T-cell (primary cell): ENCODE measurements around the gene CEACAM19. TPM values are rescaled to one million over a fixed set of nuclear protein-coding genes. Genes with fewer than 3 reads are reported as not detected.
"Not testable (repeated sequence)": the region's sequence is repeated elsewhere in the genome, so short reads cannot be mapped to it uniquely, and the experiment has no call there.

Experiments used
- ATAC-seq, 4 experiments: fragments of 200-7000 bp in 3 of 4; fragments of 150-1000 bp in 1 of 4; cut with Tn5 transposase; replicated peaks in 1 of 4; 1 replicate in 3 of 4; 2 replicates in 1 of 4; pipeline ENCODE4 v1.10.0; 2021; ENCODE audit warnings: moderate library complexity in 3 of 4, mild to moderate bottlenecking in 2 of 4, moderate number of reproducible peaks in 1 of 4
- CTCF ChIA-PET, 2 donors: fragments of 300-600 bp; sonication (Branson Sonifier 250); formaldehyde crosslinking; loops; one replicate each; lab custom pipeline; 2022; ENCODE audit warnings: antibody characterized with exemption in 2 of 2; lab: Charles Lee
- POLR2A ChIA-PET, 2 donors: fragments of 300-600 bp; sonication (Branson Sonifier 250); formaldehyde crosslinking; loops; one replicate each; lab custom pipeline; 2022; ENCODE audit warnings: antibody characterized with exemption in 2 of 2; lab: Charles Lee
- DNase-seq, 35 experiments: peaks; one replicate each; pipeline versions ENCODE4 v3.0.0 to v3.0.0-alpha.2; 2013 to 2023
- H3K27ac ChIP-seq: one replicate; pipeline ENCODE4 v1.5.1; 2013; ENCODE audit warnings: low read length
- H3K27me3 ChIP-seq, 2 experiments: replicated peaks in 1 of 2; 1 replicate in 1 of 2; 2 replicates in 1 of 2; pipeline versions ENCODE4 v1.6.1 to v1.7.0; 2013; ENCODE audit warnings: low read length in 1 of 2, mixed read lengths in 1 of 2; ENCODE audit not compliant: control insufficient read depth in 2 of 2, insufficient read depth in 2 of 2; ENCODE audit errors: extremely low read depth in 1 of 2
- H3K36me3 ChIP-seq, 2 donors: 1 replicate in 1 of 2; 2 replicates in 1 of 2; pipeline versions ENCODE4 v1.6.1 to v1.7.0; 2013; ENCODE audit warnings: low read length in 1 of 2; ENCODE audit not compliant: control insufficient read depth in 2 of 2, insufficient read depth in 1 of 2; ENCODE audit errors: extremely low read depth in 1 of 2
- H3K4me1 ChIP-seq, 2 experiments: 1 replicate in 1 of 2; 2 replicates in 1 of 2; pipeline versions ENCODE4 v1.6.1 to v1.7.0; 2013; ENCODE audit warnings: low read length in 2 of 2, mixed read lengths in 1 of 2; ENCODE audit not compliant: insufficient read depth in 2 of 2, control insufficient read depth in 1 of 2; ENCODE audit errors: extremely low read depth in 1 of 2
- H3K4me3 ChIP-seq, 2 donors: 1 replicate in 1 of 2; 2 replicates in 1 of 2; pipeline versions ENCODE4 v1.5.1 to v1.7.0; 2013; ENCODE audit warnings: mild to moderate bottlenecking in 2 of 2, low read length in 1 of 2, moderate library complexity in 1 of 2; ENCODE audit not compliant: control insufficient read depth in 1 of 2; ENCODE audit errors: extremely low read depth in 1 of 2
- H3K9me3 ChIP-seq: 2 replicates; pipeline ENCODE4 v1.7.0; 2013
- H3K27ac Mint-ChIP-seq, 2 donors: one replicate each; pipeline ENCODE4 v1.8.0; 2020 to 2021; ENCODE audit warnings: mild to moderate bottlenecking in 2 of 2, mixed read lengths in 2 of 2
- H3K27me3 Mint-ChIP-seq, 2 donors: one replicate each; pipeline ENCODE4 v1.8.0; 2021 to 2022; ENCODE audit warnings: mixed read lengths in 2 of 2
- H3K36me3 Mint-ChIP-seq: one replicate; pipeline ENCODE4 v1.8.0; 2021; ENCODE audit warnings: mixed read lengths
- H3K4me1 Mint-ChIP-seq, 3 donors: one replicate each; pipeline ENCODE4 v1.8.0; 2020 to 2022; ENCODE audit warnings: mixed read lengths in 3 of 3, mild to moderate bottlenecking in 1 of 3
- H3K4me3 Mint-ChIP-seq, 3 donors: one replicate each; pipeline ENCODE4 v1.8.0; 2020 to 2022; ENCODE audit warnings: mild to moderate bottlenecking in 3 of 3, mixed read lengths in 3 of 3, moderate library complexity in 3 of 3
- H3K9me3 Mint-ChIP-seq, 3 donors: one replicate each; pipeline ENCODE4 v1.8.0; 2020 to 2022; ENCODE audit warnings: mixed read lengths in 3 of 3
- WGBS: methylation state at CpG from one replicate; pipeline ENCODE4 v1.1.5; 2013; ENCODE audit warnings: missing lambda C conversion rate; ENCODE audit not compliant: insufficient coverage; 5-methylcytosine and 5-hydroxymethylcytosine counted together
- total RNA-seq, 35 experiments: library from RNA in 6 of 35; stranded (reverse) in 6 of 35; fragments of 120-200 nt in 1 of 35; gene quantifications; one replicate each; pipeline versions ENCODE4 v1.2.1 to v1.2.4 and lab custom pipeline; 2013 to 2026

The CEACAM19 gene
- total RNA-seq, 5 donors from 2014 or later (not counting 1 experiment from before 2014, with no cell fraction given), result 0.57 to 2.7 (median 1.0) TPM

GRCh38 chr19:44684396-44684795 lies 13.1 kb downstream of the CEACAM19 start:
- CTCF ChIA-PET, H3K27ac ChIP-seq: not testable (repeated sequence)

GRCh38 chr19:44684892-44685863 lies 13.9 kb downstream of the CEACAM19 start:
- peaks cover 14 to 22% of the 10 kb centered on the region in 2 donors for H3K27me3 Mint-ChIP-seq
- ATAC-seq (peak in 2 of 4 experiments; percentile 40 to 58), DNase-seq (no peak)
- Histone ChIP-seq H3K27ac (no peak overlapping the region), H3K4me1 (peaks cover 0 to 10% of the 10 kb centered on the region in 2 experiments), H3K36me3 (no peaks in the 10 kb centered on the region), H3K4me3 (no peak overlapping the region), H3K9me3 (no peaks in the 10 kb centered on the region), H3K27me3 (peaks cover 0 to 30% of the 10 kb centered on the region in 2 experiments)
- 32% methylated on average over 14 of the region's 25 CpGs for WGBS
- H3K36me3 Mint-ChIP-seq, result no peaks in the 10 kb centered on the region
- H3K27ac Mint-ChIP-seq, result peak overlapping the region in 1 of 2 donors; percentile 2
- H3K4me1 Mint-ChIP-seq, result peaks cover 12 to 24% (median 17%) of the 10 kb centered on the region in 3 donors
- H3K4me3 Mint-ChIP-seq, result no peak overlapping the region
- H3K9me3 Mint-ChIP-seq, result no peaks in the 10 kb centered on the region
- ChIA-PET POLR2A (no interaction called here), CTCF (interaction anchor here in 1 of 2 donors (0.7 kb wide), 1 partner anchor 254 kb away, joined by 9 read pairs; no protein-coding TSS in a partner anchor)

More at GRCh38 chr19:44684396-44684795, 13.1 kb downstream of the CEACAM19 start:
- H3K4me3 Mint-ChIP-seq, ATAC-seq, H3K4me3 ChIP-seq, H3K36me3 ChIP-seq, H3K9me3 ChIP-seq, H3K36me3 Mint-ChIP-seq, H3K27ac Mint-ChIP-seq, H3K4me1 ChIP-seq, H3K9me3 Mint-ChIP-seq, POLR2A ChIA-PET, DNase-seq: not testable (repeated sequence)
- H3K27me3 Mint-ChIP-seq, result peaks cover 14 to 22% of the 10 kb centered on the region in 2 donors
- H3K27me3 ChIP-seq, result peaks cover 0 to 30% of the 10 kb centered on the region in 2 experiments
- peaks cover 8 to 17% (median 10%) of the 10 kb centered on the region in 3 donors for H3K4me1 Mint-ChIP-seq
- 90% methylated on average over 2 of the region's 3 CpGs for WGBS

- DNase-seq, result no peak
- no peaks in the 10 kb centered on the region for H3K9me3 ChIP-seq
- CTCF ChIA-PET, result no interaction called here
- no peak overlapping the region for H3K27ac Mint-ChIP-seq
- no peaks in the 10 kb centered on the region for H3K36me3 ChIP-seq
- POLR2A ChIA-PET, result no interaction called here
- peaks cover 12 to 24% (median 17%) of the 10 kb centered on the region in 3 donors for H3K4me1 Mint-ChIP-seq
- no peak overlapping the region for H3K27ac ChIP-seq
- no peaks in the 10 kb centered on the region for H3K9me3 Mint-ChIP-seq
- H3K4me3 Mint-ChIP-seq, result no peak overlapping the region
- no peak for ATAC-seq
- peaks cover 14 to 19% of the 10 kb centered on the region in 2 donors for H3K27me3 Mint-ChIP-seq
- peaks cover 0 to 10% of the 10 kb centered on the region in 2 experiments for H3K4me1 ChIP-seq
- no peaks in the 10 kb centered on the region for H3K36me3 Mint-ChIP-seq
- no CpG with 5 or more reads among the region's 4 CpGs for WGBS
- H3K4me3 ChIP-seq, result no peak overlapping the region
- H3K27me3 ChIP-seq, result peaks cover 0 to 30% of the 10 kb centered on the region in 2 experiments
Measured at GRCh38 chr19:44685877-44686276, 14.6 kb downstream of the CEACAM19 start.

- no peak for ATAC-seq
- DNase-seq, result no peak
- Mint-ChIP-seq H3K9me3 (no peaks in the 10 kb centered on the region), H3K27me3 (peaks cover 12 to 19% of the 10 kb centered on the region in 2 donors), H3K36me3 (no peaks in the 10 kb centered on the region), H3K4me3 (no peak overlapping the region), H3K4me1 (peaks cover 17 to 26% (median 22%) of the 10 kb centered on the region in 3 donors), H3K27ac (no peak overlapping the region)
- H3K4me1 ChIP-seq, result peaks cover 0 to 17% of the 10 kb centered on the region in 2 experiments
- WGBS, result 100% methylated on average over 2 of the region's 4 CpGs
- no peak overlapping the region for H3K27ac ChIP-seq
- H3K27me3 ChIP-seq, result peaks cover 0 to 27% of the 10 kb centered on the region in 2 experiments
- H3K36me3 ChIP-seq, result no peaks in the 10 kb centered on the region
- ChIA-PET POLR2A (no interaction called here), CTCF (no interaction called here)
- no peak overlapping the region for H3K4me3 ChIP-seq
- no peaks in the 10 kb centered on the region for H3K9me3 ChIP-seq
Measured at GRCh38 chr19:44686896-44687295, 15.6 kb downstream of the CEACAM19 start.

- CTCF ChIA-PET, result no interaction called here
- DNase-seq (no peak), ATAC-seq (no peak)
- no peaks in the 10 kb centered on the region for H3K36me3 ChIP-seq
- no peak overlapping the region for H3K4me3 ChIP-seq
- Mint-ChIP-seq H3K27ac (no peak overlapping the region), H3K27me3 (peaks cover 12 to 19% of the 10 kb centered on the region in 2 donors), H3K4me1 (peaks cover 27 to 36% (median 31%) of the 10 kb centered on the region in 3 donors), H3K4me3 (no peak overlapping the region), H3K9me3 (no peaks in the 10 kb centered on the region), H3K36me3 (no peaks in the 10 kb centered on the region)
- H3K27me3 ChIP-seq, result peaks cover 0 to 27% of the 10 kb centered on the region in 2 experiments
- H3K4me1 ChIP-seq, result peaks cover 4 to 26% of the 10 kb centered on the region in 2 experiments
- H3K27ac ChIP-seq, result no peak overlapping the region
- POLR2A ChIA-PET, result no interaction called here
- no peaks in the 10 kb centered on the region for H3K9me3 ChIP-seq
- 83% methylated on average over 1 of the region's 7 CpGs for WGBS
Measured at GRCh38 chr19:44687888-44688287, 16.6 kb downstream of the CEACAM19 start.
